Measurements from ENCODE around the gene DNAJC2.

Gene DNAJC2, protein sequence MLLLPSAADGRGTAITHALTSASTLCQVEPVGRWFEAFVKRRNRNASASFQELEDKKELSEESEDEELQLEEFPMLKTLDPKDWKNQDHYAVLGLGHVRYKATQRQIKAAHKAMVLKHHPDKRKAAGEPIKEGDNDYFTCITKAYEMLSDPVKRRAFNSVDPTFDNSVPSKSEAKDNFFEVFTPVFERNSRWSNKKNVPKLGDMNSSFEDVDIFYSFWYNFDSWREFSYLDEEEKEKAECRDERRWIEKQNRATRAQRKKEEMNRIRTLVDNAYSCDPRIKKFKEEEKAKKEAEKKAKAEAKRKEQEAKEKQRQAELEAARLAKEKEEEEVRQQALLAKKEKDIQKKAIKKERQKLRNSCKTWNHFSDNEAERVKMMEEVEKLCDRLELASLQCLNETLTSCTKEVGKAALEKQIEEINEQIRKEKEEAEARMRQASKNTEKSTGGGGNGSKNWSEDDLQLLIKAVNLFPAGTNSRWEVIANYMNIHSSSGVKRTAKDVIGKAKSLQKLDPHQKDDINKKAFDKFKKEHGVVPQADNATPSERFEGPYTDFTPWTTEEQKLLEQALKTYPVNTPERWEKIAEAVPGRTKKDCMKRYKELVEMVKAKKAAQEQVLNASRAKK

DNA sequence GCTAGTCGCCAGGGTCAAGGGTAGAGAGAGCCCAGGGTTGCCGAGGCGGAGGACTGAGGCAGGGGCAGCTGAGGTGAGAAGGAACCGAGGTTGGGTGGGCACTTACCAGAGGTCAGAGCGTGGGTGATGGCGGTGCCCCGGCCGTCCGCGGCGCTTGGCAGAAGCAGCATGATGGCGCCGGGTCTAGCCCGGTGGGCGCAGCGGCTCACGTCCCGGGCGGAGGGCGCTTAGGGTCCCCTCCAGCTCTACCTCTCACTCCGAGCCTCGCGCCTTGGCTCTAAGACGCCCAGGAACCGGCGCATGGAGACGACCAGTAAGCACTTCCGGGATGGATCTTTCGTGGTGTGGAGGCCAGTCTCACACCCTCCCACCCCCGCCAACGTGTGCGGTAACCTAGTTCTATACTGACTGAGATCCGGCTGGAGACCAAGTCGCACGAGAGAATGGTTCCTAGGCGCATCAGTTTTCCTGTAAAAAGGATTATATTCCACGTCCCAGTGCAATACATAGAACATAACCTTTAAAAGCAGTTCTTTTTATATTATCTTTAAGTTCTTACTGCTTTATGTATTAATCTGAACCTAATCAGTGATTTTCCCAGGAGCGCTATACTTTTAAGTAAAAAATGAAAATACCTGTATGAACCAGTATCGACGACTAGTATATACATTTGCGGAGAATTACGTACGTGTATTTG lies at the start of gene DNAJC2:
DNAJC2 (minus strand) TSS at position 315 of the 697 bp plus-strand sequence; CDS start at position 170, 145 bp downstream.
- no peaks in the 10 kb centered on the region for H3K9me3 ChIP-seq
- peaks cover 32% of the 10 kb centered on the region for H3K4me1 ChIP-seq
- in situ Hi-C loops (cut with MboI; ENCODE audit: low sequenced_read_pairs) = no loop called here
- peak; percentile 87 to 91 for DNase-seq (ENCODE audit: low spot score in 2 of 2)
- no peaks in the 10 kb centered on the region for H3K27me3 ChIP-seq (ENCODE audit: low read depth)
- peaks cover 30% of the 10 kb centered on the region for H3K36me3 ChIP-seq (replicated peaks)
- H3K4me3 ChIP-seq = peak within 1 kb of the TSS; percentile 67

DNA sequence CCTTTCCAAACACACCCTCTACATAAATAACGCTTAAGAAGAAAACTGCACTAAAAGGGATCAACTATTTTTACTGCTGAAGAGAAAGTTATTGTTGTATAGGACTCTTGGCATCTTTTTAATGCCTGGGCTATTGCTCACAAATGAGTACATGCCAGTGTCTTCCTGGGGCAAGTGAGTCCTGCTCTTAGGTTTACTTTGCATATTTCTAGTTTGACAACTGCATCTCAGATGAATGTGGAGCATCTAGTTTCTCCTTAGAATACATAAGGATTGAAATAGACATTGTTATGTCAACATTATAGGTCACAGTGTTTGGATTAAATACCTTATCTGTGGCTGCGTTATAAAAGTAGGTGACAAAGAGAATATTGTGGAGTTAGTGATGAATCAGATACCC lies 47.4 kb upstream of the DNAJC2 start:
- no peak for DNase-seq (ENCODE audit: low spot score in 2 of 2)
- H3K36me3 ChIP-seq (replicated peaks) = no peaks in the 10 kb centered on the region
- in situ Hi-C loops (cut with MboI; ENCODE audit: low sequenced_read_pairs) = no loop called here
- peaks cover 10% of the 10 kb centered on the region for H3K27me3 ChIP-seq (ENCODE audit: low read depth)
- no peak overlapping the region for H3K4me3 ChIP-seq
- no peaks in the 10 kb centered on the region for H3K9me3 ChIP-seq
- H3K4me1 ChIP-seq = no peaks in the 10 kb centered on the region

DNA sequence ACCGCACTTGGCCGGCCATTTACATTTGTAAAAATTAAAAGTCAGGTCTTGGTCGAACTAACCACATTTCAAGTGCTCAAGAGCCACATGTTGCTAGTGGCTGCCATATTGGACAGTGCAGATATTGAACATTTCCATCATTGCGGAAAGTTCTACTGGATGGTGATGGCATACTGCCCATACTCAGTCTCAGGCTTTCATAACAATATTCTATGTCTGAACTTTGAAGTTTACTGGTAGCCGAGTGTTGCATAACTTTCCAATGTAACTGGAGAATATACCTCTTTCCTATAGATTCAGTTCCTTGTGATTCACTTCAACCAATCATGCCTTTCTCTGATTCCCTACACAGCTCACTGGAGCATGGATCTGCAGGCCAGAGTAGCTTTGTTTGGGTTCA lies 46.6 kb upstream of the DNAJC2 start:
- Histone ChIP-seq H3K9me3 (no peaks in the 10 kb centered on the region), H3K36me3 (replicated peaks) (no peaks in the 10 kb centered on the region), H3K4me3 (no peak overlapping the region), H3K4me1 (no peaks in the 10 kb centered on the region), H3K27me3 (ENCODE audit: low read depth) (peaks cover 10% of the 10 kb centered on the region)
- in situ Hi-C loops (cut with MboI; ENCODE audit: low sequenced_read_pairs) = no loop called here
- DNase-seq (ENCODE audit: low spot score in 2 of 2) = no peak

DNA sequence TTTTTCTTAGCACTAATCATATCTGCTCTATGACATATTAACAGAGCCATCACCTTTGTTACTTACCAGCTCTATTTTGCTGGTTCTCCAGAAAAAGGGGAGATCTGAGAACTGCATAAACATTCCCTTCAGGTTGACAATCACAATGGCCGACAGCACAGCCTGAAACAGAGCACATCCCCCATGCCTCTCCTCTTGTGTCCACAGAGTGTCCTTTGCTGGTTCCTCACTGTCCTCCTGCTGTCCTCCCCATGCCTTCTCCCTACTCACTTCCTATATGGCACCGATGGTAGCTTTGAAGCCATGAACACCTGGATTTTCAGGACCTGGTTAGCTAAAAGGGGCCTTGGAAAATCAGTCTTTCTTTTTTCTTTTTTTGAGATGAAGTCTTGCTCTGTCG lies 44.7 kb upstream of the DNAJC2 start:
- Histone ChIP-seq H3K36me3 (replicated peaks) (no peaks in the 10 kb centered on the region), H3K4me1 (no peaks in the 10 kb centered on the region), H3K27me3 (ENCODE audit: low read depth) (peaks cover 10% of the 10 kb centered on the region), H3K4me3 (no peak overlapping the region), H3K9me3 (no peaks in the 10 kb centered on the region)
- DNase-seq (ENCODE audit: low spot score in 2 of 2) = no peak
- in situ Hi-C loops (cut with MboI; ENCODE audit: low sequenced_read_pairs) = no loop called here

DNA sequence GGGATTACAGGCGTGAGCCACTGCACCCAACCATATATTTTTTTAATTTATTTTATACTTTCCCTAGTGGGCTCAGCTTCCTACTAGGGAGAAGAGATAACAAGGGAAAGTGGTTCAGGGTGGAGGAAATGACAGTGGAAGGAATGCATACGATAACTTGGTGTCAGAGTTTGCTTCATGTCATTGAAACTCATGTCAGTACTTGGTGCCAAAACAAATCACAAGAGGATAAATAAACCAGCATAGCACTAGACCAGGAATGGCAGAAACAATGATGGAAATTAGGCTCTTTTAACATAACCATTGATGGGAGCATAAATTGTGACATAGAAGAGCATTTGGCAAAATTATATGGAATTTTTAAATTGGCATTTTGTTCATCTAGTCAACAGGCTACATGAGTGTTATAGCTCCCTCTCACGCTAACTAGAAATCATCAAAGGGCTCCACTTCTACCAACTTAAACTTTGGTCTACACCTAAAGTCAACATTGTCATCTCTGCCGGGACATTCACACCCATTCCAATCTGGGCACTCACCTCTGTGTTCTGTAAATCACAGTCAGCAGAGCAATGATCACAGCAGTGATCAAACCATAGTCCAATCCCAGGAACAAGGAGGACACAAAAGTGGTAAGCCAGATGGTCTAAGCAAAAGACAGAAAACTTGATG lies 44.0 kb upstream of the DNAJC2 start:
- H3K4me1 ChIP-seq = no peaks in the 10 kb centered on the region
- in situ Hi-C loops (cut with MboI; ENCODE audit: low sequenced_read_pairs) = no loop called here
- H3K4me3 ChIP-seq = no peak overlapping the region
- H3K36me3 ChIP-seq (replicated peaks) = no peaks in the 10 kb centered on the region
- H3K9me3 ChIP-seq = no peaks in the 10 kb centered on the region
- DNase-seq (ENCODE audit: low spot score in 2 of 2) = no peak
- peaks cover 10% of the 10 kb centered on the region for H3K27me3 ChIP-seq (ENCODE audit: low read depth)

DNA sequence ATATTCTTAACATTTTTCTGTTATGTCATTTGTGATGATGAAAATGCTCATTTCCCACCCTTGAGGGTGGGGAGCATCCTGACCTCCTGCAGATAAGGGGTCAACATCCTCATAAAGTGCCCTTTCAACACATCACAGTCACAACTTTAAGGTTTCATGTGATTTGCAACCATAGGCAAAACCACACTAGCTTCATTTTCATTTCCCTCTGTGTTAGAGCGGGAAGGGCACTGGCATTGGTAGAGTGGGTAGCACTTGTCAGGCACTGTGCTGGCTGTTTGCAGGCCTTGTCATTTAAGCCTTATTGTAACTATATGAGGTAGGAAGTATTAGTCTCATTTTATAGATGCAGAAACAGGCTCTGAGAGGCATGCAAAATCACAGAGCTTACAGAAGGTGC lies 42.7 kb upstream of the DNAJC2 start:
- no peaks in the 10 kb centered on the region for H3K4me1 ChIP-seq
- in situ Hi-C loops (cut with MboI; ENCODE audit: low sequenced_read_pairs) = no loop called here
- H3K4me3 ChIP-seq = no peak overlapping the region
- H3K9me3 ChIP-seq = no peaks in the 10 kb centered on the region
- no peaks in the 10 kb centered on the region for H3K36me3 ChIP-seq (replicated peaks)
- H3K27me3 ChIP-seq (ENCODE audit: low read depth) = peaks cover 10% of the 10 kb centered on the region
- no peak for DNase-seq (ENCODE audit: low spot score in 2 of 2)

DNA sequence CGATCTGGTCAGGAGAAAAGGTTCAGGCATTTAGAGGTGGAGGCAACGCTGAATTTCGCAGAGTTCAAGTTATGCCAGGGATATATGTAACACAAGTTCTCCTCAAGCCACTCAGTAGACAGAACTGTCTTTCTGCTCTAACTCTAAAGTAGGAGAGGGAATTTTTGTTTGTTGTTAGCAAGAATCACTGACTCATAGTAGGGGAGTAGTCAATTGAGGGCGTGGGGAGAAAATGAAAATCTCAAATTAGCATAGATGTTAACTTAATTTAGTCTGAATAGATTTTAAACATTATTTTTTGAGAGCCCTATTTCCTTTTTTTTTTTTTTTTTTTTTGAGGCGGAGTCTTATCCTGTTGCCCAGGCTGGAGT lies 37.5 kb upstream of the DNAJC2 start:
- no peaks in the 10 kb centered on the region for H3K4me1 ChIP-seq
- H3K4me3 ChIP-seq = no peak overlapping the region
- DNase-seq (ENCODE audit: low spot score in 2 of 2) = no peak
- peaks cover 8% of the 10 kb centered on the region; the same call in 1 of the 2 replicates for H3K27me3 ChIP-seq (ENCODE audit: low read depth)
- in situ Hi-C loops (cut with MboI; ENCODE audit: low sequenced_read_pairs) = no loop called here
- H3K36me3 ChIP-seq (replicated peaks) = no peaks in the 10 kb centered on the region
- no peaks in the 10 kb centered on the region for H3K9me3 ChIP-seq

DNA sequence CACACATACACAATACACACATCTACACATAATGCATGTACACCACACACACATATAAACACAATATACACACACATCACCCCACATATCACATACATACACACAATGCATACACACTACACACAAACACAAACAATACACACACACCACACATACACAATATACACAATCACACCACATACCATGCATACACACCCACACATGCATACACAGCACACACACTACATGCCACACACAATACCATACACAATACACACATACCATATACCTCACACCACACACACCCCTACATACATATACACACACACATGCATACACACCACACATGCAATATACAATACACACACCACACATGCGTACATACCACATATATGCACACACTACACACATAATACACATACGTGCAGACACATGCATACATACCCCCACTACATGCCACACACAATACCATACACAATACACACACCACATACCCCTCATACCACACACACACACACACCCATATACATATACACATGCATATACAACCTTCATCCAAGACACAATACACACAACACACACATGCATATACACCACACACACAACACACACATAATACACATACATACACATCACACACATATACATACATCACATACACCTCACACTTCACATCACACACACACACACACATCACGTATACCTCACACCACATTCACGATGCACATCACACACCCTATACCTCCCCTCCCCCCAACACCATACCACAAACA lies 36.9 kb upstream of the DNAJC2 start:
- Histone ChIP-seq H3K4me3 (no peak overlapping the region), H3K36me3 (replicated peaks) (no peaks in the 10 kb centered on the region), H3K27me3 (ENCODE audit: low read depth) (peaks cover 11% of the 10 kb centered on the region), H3K9me3 (no peaks in the 10 kb centered on the region), H3K4me1 (no peaks in the 10 kb centered on the region)
- no peak for DNase-seq (ENCODE audit: low spot score in 2 of 2)
- in situ Hi-C loops (cut with MboI; ENCODE audit: low sequenced_read_pairs) = no loop called here

DNA sequence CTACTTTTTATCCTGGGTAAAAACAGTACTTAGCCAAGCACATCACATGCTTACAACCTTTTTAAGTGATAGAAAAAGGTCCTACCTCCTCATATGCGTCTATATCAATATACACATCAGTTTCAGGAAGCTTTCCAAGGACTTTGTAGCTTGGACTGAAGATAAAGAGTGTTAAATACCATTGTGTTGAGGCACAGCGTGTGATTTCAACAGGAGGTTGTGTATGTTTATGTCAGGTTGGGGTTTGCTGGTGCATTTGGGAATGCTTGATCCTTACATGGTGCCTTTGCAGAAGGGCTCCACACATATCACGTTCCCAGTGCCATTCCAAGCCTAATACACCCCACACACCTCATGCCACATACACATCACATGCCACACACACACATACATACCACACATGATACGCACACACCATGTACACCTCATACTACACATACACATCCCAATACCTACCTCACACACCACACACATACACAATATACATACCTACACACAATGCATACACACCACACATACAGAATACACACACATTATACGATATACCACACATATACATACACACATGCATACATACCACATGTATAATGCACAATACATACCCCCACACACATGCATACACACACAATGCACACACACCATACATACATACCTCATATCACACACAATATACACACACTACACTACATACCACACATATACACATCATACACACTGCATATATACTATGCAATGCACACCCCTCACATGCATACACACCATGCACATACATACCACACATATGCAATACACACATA lies 36.0 kb upstream of the DNAJC2 start:
- Histone ChIP-seq H3K36me3 (replicated peaks) (no peaks in the 10 kb centered on the region), H3K9me3 (no peaks in the 10 kb centered on the region), H3K4me1 (no peaks in the 10 kb centered on the region), H3K4me3 (no peak overlapping the region), H3K27me3 (ENCODE audit: low read depth) (peaks cover 12% of the 10 kb centered on the region)
- DNase-seq (ENCODE audit: low spot score in 2 of 2) = no peak
- in situ Hi-C loops (cut with MboI; ENCODE audit: low sequenced_read_pairs) = no loop called here

DNA sequence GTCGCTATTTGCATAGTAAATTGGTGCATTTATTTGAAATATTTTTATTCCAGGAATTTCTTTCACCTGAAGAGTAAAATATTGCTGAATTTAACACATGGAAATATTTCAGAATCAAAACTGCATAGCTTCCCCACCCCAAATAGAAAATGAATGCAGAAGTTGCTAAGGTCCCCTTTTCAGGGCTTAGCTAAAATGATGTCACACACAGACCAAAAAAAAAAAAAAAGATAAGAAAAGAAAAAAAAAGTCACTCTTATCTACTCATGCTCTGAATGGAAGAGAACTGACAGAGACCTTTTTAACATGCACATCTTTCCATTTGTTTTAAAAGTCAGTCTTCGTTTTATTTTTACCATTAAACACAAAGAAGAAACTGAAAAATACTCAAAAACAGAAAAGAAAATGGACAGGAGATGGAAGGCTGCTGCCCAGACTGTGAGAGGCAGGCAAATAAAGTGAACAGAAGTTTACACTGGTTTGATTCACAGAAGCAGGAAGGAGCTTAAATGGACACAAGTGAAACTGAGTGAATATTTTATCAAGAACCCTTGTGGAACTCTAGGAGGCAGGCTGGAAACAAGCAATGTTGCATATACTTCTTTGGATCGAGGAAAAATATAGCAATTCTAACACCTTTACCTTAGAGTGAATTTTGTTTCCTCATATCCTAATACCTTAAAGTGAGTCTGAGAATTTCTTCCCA lies 34.9 kb upstream of the DNAJC2 start:
- in situ Hi-C loops (cut with MboI; ENCODE audit: low sequenced_read_pairs) = no loop called here
- no peak for DNase-seq (ENCODE audit: low spot score in 2 of 2)
- Histone ChIP-seq H3K4me1 (no peaks in the 10 kb centered on the region), H3K36me3 (replicated peaks) (no peaks in the 10 kb centered on the region), H3K4me3 (no peak overlapping the region), H3K9me3 (no peaks in the 10 kb centered on the region), H3K27me3 (ENCODE audit: low read depth) (peaks cover 12% of the 10 kb centered on the region)

DNA sequence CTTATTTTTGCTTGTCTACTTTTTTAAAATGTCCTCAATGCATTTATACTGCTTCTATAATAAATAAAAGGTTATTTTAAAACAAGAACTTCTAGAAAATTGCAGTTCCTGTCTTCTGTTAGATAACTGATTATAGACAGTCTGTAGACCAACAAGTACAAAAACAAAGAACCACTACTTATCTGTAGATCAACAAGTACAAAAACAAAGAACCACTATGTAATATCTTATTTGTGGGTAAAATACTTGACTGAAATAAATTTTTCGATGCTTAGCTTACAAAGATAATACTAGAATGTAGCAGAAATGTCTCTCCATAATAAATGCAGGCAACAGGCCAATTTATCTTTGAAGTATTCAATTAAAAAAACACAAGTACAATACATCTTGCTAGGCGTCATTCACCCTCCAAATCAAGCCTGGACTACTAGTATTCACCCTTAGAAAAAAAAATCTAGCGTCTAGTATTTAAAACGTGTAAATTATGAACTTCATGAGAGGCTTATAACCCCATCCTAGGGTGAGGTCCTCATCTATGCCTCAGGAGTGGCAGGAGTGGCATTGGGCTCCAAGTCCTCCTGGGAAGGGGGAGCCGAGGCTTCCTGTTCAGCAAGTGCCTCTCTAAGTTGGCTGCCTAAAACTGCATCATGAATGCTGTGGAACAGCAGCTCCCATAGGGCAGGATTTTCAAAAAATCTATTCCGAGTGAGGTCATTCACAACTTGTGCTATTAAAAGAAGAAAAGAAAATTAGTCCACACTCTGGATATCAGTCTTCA lies 29.5 kb upstream of the DNAJC2 start:
- Histone ChIP-seq H3K27me3 (ENCODE audit: low read depth) (peaks cover 9% of the 10 kb centered on the region), H3K9me3 (no peaks in the 10 kb centered on the region), H3K36me3 (replicated peaks) (peaks cover 9% of the 10 kb centered on the region), H3K4me3 (no peak overlapping the region), H3K4me1 (no peaks in the 10 kb centered on the region)
- in situ Hi-C loops (cut with MboI; ENCODE audit: low sequenced_read_pairs) = no loop called here
- DNase-seq (ENCODE audit: low spot score in 2 of 2) = no peak

DNA sequence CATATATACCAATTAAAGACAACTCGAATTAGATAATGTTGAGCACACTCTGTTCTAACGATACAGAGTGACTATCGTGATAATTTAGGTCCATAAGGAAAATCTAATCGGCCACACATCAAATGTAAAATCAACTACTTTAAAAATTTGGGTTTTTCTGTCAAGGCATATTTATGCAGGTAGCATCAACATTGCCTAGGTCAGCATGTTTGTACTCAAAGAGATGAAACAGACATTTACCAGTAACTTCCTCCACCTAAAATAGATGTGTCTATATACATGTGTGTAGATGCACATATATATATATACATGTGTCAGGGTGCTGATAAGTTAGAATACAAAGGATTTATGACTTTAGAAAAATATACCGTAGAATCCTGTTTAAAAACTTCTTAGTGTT lies 24.9 kb upstream of the DNAJC2 start:
- no peaks in the 10 kb centered on the region for H3K9me3 ChIP-seq
- no peaks in the 10 kb centered on the region for H3K27me3 ChIP-seq (ENCODE audit: low read depth)
- H3K36me3 ChIP-seq (replicated peaks) = peaks cover 51% of the 10 kb centered on the region
- no peak overlapping the region for H3K4me3 ChIP-seq
- in situ Hi-C loops (cut with MboI; ENCODE audit: low sequenced_read_pairs) = no loop called here
- no peak for DNase-seq (ENCODE audit: low spot score in 2 of 2)
- no peaks in the 10 kb centered on the region for H3K4me1 ChIP-seq
